GM23248 (cell line): Measurements from ENCODE around the gene ZFAND3.

Experiments
- EZH2 ChIP-seq: fragments of 200-600 bp; sonication (generic); IDR thresholded peaks from 2 replicates; pipeline ENCODE4 v1.6.1; 2018; ENCODE audit warnings: antibody characterized with exemption, mild to moderate bottlenecking; ENCODE audit not compliant: insufficient read depth, poor library complexity, severe bottlenecking
- EZH2phosphoT487 ChIP-seq: fragments of 200-600 bp; sonication (generic); IDR thresholded peaks from 2 replicates; pipeline ENCODE4 v1.6.1; 2018; ENCODE audit warnings: antibody characterized with exemption, moderate library complexity, mild to moderate bottlenecking, low read depth; ENCODE audit not compliant: insufficient read depth

- TF ChIP-seq EZH2, result no peak
- no peak for TF ChIP-seq EZH2phosphoT487
Measured at GRCh38 chr6:38035478-38035877, 216.0 kb downstream of the ZFAND3 start.
